ENCODE results near the gene MOB1A.
A peak's percentile ranks its signal among the peaks of the same experiment; 100 is the strongest.
"Not testable (repeated sequence)": the region's sequence is repeated elsewhere in the genome, so short reads cannot be mapped to it uniquely, and the experiment has no call there.

Gene MOB1A

DNA sequence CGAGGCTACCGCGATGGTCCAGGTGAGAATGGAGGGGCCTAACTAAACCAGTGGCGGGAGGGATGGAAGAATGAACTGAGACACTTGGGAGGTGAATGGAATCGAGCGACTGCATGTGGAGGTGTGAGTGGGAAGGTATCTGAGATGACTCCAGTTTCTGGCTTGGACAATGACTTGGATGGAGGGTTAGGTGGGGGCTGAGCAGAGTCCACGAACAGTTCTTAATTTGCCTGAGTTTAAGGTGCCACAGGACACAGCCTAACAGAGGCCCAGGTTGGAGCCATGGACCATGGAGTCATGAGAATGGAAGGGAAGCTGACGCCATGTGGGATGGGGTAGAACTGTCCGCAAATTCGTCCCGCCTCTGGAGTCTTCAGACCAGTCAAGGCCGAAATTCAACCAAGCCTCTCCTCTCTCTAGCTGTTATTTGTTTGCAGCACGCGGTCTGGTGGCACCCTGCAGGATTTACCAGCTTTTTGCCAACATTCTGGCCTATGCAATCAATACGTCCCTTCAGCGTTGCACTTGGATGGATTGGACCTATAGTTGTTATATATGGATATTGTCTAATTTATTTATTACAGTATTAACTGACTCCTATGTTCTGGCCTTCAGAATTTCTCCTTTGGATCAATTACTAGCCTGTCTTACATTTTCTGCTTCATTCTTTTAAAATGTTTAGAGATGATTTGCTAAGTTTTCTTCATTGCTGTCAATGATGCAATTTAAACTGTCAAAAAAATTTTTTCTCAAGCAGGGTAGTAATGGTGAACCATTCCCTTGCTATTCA lies 30.0 kb downstream of the MOB1A start:
- no peak for DNase-seq (ENCODE audit: low read depth)

DNA sequence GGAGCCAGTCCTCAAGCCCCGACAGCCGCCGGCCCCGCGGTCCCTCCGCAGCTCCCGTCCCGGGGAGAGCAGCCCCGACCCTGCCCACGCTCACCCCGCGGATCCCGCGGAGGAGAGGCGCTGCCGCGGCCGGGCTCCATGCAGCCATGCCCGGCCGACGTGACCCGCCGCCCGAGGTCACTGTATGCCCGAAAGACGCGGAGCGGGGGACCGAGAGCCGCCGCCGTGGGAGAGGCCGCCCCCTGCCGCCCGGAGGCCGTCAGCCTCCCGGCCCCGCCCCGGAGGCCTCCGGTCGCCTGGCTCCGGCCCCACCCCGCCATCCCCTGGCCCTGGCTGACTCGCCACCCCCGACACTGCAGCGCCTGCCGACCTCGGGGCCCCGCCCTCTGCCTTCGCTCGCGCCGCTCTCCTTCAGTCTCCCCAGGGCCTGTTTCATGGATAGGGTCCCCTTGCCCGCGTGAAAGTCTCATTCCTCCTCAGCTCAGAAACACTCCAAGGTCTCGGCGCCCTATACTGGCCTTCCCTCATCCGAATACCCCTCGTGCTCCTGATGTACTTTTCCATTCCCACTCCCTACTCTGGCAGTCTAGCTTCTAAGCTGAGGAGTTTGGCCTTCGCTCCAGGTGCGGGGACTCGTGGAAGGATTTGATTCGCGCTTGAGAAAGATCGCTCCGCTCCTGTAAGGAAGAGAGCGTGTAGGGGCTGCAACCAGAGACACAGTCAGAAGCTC lies 30.8 kb downstream of the MOB1A start, which contains the start of gene BOLA3:
Gene BOLA3, minus strand, starts transcription at position 186 of the 730 bp plus-strand sequence. Its CDS starts 38 bp downstream, at position 148.
- DNase-seq (ENCODE audit: low read depth): peak; percentile 66

GRCh38 chr2:74146929-74147726 lies 31.6 kb downstream of the MOB1A start:
- DNase-seq (ENCODE audit: low read depth): peak; percentile 2

- DNase-seq (ENCODE audit: low read depth): no peak
Observed at GRCh38 chr2:74142340-74142739, 36.3 kb downstream of the MOB1A start.

DNA sequence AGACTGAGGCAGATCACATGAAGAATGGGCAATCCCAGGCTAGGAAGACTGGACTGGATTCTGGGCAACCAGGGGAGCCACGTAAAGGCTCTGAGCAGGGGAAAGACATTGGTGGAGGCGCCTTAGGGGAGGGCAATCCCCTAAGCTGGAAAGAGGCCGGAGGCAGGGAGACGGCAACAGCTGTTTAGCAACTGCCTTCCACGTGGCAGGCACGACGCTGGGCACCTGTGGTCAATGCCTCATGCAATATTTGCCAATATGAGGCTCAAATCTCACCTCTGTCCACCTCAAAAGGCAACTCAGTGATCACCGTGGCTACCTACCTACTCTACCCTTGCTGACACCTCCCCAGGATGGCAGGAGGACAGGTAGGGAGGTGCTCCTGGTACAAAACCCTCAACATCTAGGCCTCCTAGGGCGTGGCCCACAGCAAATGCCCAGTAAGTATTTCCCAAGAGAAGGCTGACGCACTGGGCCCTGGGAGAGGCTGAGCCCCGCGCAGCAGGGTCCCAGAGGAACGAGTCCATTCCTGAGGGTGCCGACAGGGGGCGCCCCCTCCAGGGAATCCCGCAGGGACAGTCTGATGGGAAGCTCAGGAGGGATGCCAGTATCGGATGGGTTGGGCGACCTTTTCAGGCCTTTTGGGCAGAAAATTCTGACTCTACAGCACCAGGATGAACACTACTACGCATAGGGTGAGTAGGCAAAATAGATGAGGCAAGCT lies 39.9 kb downstream of the MOB1A start:
- DNase-seq (ENCODE audit: low read depth): no peak

DNA sequence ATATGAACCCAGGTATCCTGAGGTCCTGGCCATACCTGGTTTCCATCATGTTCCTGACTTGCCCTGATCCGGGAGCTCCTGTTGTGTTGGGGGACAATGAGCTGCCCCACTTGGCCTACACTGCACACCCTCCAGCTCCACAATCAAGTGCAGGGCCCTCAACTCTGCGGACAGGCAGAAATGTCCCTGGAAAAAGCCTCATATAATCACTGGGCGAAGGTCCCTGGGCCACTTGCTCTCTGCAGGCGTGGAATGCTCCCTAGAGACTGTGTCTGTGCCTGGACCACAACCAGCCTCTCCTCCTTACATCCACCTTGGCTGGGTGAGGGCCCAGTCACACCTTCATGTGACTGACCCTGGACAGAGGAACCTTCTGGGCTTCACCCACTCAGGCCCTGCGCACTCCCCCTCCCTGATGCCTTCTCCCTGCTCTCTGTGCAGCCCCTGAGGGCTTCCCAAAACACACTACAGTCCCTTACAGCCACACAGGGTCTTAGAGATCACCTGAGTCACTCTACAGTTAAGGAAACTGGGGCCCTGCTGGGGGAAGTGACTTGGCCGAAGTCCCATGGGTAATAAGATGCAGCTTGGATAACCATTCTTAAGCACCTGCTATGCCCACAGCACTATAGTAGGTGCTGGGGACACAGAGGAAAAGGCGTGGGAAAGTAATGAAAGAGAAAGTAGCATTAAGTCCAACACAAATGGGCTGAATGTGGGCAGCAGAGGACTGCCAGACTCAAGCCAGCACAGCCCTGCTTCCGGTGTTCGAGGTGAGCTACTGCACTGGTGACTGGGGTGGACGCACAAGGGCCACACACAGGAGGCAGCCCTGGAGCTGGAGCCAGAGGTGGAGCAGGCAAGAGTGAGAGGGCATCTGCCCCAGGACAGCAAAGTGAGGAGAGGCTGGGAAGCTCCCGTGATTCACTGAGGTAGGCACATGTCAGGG lies 40.8 kb downstream of the MOB1A start:
- no peak for DNase-seq (ENCODE audit: low read depth)

GRCh38 chr2:74131901-74132300 lies 46.8 kb downstream of the MOB1A start:
- no peak for DNase-seq (ENCODE audit: low read depth)

DNA sequence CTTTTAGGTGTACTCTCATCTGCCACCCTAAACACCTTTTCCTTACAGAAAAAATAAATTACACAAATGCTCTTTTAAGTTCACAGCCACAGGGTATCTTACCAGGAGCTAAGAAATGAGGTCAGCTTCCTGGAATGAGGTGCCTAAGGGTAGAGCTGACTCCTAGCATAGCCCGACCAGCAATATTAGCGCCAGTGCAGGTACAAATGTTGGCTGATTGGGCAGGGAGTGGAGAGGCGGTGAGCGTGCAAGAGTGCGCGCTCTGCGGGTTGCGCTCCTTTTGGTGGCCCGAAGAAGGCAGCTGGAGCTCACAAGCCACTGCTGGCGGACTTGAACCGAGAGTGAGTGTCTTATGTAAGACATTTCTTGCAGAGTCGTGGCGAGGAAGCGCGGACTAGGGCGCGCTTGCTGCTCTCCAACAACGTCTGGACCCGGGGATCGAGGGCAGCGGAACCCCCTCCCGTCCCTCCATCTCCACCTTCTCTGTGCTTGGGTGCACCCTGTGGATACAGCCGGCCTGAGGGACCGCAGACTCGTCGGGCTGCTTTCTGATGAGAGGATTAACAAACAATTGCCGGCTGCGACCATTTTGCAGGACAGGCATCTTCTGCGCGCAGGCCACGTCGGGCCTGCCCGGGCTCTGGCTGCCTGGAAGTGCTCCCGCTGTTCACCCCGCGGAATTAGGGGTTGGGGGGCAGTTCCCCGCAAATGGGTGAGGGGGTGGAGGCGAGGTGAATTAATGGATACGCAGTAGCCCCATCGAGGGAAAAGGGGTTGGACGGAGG lies 48.3 kb downstream of the MOB1A start:
- DNase-seq (ENCODE audit: low read depth): no peak

DNA sequence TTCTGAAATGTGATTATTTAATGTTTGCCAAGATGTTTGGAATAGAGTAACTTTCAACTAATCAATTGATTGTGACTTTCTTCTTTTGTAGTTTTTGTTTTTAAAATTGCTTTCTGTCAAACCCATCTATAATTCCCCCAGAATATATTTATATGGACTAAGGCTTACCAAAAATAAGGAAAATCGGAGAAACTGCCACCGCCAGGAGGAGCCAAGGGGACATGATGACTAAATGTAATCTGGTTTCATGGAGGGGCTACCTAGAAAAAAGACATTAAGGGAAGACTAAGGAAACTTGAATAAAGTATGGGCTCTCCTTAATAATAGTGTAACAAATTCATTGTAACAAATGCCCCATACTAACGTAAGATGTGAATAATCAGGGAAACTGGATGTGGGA lies 50.5 kb downstream of the MOB1A start:
- no peak for DNase-seq (ENCODE audit: low read depth)

- not testable (repeated sequence) for DNase-seq (ENCODE audit: low read depth)
Observed at GRCh38 chr2:74123955-74124354, 54.7 kb downstream of the MOB1A start.

- DNase-seq (ENCODE audit: low read depth): not testable (repeated sequence)
Observed at GRCh38 chr2:74121846-74122245, 56.8 kb downstream of the MOB1A start.

DNA sequence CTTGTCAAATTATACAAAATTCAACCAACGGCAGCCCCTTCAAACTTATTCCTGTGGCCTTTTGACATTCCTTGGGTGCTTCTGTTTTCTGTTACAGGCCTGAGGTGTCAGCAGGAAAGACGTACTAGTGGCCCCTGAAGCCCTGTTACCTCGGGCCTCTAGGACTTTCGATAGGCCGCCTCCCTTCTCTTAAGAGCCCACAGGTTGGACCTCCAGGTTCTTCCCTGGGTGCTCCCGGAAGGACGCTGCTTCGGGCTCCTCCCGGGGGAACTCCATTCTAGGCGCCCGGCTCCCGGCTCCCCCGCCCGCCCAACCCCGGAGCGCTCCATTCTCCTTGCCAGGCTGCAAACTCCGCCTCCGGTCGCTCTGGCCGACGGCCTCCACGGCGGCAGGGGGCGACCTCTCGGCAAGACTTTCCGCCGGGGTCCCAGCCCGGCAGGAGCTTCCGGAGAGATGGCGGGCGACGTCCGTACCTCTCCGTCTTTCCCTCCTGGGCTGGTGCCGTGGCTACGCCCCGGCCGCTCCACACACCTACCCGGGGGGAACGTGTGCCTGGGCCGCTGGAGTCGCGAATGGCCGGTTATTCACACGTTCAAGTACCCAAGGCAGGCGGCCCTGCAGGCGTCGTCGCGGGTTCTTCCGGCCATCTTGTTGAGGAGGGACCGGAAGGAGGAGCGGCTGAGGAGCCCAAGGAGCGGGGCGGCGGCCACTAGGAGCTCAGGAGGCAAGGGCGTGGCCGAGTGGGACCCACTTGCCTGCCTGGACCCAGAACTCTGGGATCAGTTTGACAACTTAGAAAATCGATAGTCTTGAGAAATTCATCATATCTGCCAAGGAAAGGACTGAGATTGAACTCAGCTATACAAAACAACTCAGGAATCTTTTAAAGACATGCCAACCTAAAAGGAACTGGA lies 58.5 kb downstream of the MOB1A start:
- DNase-seq (ENCODE audit: low read depth): peak; percentile 77

DNA sequence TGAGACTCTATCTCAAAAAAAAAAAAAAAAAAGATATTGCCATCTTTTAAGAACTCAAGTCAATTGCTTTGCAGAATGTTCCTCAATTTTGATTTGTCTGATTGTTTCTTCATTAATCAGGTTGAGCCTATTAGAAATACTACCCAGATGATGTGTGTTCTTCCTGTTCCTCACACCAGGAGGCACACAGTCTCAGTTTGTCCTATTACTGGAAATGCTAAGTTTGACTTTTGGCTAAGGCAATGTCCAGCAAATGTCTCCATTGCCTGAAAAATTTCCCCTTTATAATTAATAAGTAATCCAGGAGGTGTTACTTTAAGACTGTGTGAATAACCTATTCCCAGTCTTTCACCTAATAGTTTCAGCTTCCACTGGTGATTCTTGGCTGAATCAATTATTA lies 59.3 kb downstream of the MOB1A start:
- DNase-seq (ENCODE audit: low read depth): no peak

DNA sequence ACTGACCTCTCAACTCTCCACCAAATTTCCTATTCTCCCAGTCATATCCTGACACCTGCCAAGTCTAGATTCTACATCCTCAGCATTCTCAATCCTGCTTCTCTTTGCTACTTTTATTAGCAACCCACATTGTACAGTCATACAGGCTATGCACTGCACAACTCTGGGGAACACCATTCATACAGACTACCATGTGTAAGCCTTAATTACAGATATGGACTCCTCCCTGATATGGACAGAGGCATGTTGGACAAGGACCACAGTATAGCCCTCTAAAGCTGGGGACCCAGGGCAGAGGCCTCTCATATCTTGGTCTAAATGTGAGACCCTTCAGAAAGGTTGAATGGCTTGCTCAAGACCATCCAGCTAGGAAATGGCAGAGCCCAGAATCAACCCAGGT lies 67.3 kb downstream of the MOB1A start:
- DNase-seq (ENCODE audit: low read depth): no peak

- no peak for DNase-seq (ENCODE audit: low read depth)
Observed at GRCh38 chr2:74110537-74110936, 68.1 kb downstream of the MOB1A start.

DNA sequence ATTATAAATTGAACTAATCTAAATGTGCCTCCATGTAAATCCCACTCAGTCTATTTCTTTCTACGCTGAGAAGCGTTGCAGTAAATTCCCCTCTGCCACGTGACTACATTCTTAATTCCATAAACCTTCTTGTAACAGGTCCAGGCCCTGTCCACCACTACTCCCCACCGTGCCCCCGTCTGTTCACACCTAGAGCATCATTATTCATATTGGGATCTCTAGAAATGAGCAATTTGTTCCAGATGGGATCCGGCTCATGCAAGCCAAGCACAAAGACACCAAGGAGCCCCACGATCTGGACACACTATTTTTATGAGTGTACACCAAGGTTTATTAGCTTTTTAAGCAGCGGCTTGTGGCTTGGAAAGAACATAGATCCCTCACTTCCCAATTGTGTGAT lies 69.1 kb downstream of the MOB1A start:
- no peak for DNase-seq (ENCODE audit: low read depth)

- no peak for DNase-seq (ENCODE audit: low read depth)
Observed at GRCh38 chr2:74107071-74107470, 71.6 kb downstream of the MOB1A start.

- DNase-seq (ENCODE audit: low read depth): no peak
Observed at GRCh38 chr2:74105413-74105812, 73.3 kb downstream of the MOB1A start.

DNA sequence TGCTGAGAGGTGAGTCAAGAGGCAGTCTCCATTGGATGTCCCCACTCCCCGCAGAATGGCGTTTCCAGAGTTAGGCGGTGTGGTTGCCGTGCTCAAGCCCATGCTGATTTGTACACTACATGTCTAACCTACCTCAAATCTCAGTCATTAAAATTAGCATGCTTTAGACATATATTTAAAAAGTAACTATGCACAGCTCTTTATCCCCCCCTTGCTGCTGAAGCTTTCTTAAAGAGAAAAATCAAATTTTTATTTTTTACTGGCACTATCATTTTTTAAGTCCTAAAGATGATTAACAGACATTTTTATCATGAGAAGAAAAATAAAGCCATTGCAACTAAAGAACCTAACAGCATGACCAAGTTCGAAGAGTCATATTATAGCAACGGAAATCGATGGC lies 73.8 kb downstream of the MOB1A start:
- no peak for DNase-seq (ENCODE audit: low read depth)
